NCI-H748 treated with DMSO at 0.1 percent for 48 hours (cell line): ENCODE results near the gene GPN2.
"Not testable (repeated sequence)": the region's sequence is repeated elsewhere in the genome, so short reads cannot be mapped to it uniquely, and the experiment has no call there.

Experiments used
- DNase-seq: peaks from one replicate; lab custom pipeline; 2025; lab: John Stamatoyannopoulos, UW

The GPN2 gene

GRCh38 chr1:26857473-26858060 is 32.5 kb downstream of the GPN2 start:
- no peak for DNase-seq

- DNase-seq: no peak
Measured at GRCh38 chr1:26856604-26857469, 33.2 kb downstream of the GPN2 start.

GRCh38 chr1:26856181-26856580 is 33.9 kb downstream of the GPN2 start:
- DNase-seq: no peak

DNA sequence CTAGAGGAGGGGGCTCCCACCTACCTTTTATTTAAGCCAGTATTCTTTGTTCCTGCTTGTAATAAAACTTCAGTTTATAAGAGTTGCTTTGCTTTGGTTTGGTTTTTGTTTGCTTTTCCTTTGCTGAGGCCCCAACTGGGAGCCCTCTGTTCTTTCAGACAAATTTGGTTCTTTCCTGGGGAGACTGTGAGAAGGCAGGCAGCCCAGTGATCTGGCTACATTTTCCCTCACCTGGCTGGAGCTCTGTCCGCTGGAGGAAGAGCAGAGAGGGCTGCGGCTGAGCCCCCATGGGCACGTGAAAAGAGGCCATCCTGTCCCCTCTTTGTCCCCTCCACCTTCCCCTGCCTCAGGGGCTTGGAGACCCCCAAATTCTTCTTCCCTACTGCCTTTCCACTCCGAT is 34.4 kb downstream of the GPN2 start:
- DNase-seq: no peak

DNA sequence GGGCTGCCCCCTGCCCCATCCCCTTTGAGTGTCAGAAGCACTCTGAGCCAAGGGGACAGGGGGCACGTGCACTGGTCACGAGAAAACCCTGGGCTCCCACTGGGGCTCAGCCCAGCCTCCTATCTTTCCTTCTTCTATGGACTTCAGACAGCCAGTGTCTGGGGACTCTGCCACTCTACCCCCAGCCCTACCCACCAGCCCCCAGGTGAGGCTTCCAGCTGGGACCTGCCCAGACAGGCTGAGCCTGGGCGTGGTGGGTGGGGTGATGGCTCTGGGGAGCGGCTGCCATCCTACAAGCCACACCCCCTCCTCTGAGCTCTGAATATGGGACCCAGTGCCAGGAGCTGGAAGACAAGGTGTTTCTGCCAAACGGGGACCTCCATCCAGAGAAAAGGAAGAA is 35.2 kb downstream of the GPN2 start:
- DNase-seq: no peak

DNA sequence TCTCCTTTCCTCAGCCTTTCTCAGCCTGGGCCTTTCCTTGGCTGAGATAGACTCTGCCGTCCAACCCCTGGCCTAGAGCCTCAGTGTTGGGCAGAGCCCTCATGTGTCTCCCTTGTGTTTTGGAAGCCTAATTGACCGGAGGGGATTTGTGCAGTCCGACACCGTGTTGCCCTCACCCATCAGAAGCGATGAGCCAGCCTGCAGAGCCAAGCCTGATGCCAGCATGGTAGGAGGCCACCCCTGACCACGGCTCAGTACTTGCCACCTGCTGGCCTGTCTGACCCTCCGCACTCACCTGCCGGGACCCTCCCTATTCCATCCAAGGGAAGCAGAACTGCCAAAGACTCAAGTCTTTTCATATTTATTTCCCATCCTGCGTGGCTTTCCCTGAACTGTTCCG is 36.5 kb downstream of the GPN2 start:
- DNase-seq: no peak

- peak; percentile 3 for DNase-seq
Measured at GRCh38 chr1:26853156-26853555, 36.9 kb downstream of the GPN2 start.

DNA sequence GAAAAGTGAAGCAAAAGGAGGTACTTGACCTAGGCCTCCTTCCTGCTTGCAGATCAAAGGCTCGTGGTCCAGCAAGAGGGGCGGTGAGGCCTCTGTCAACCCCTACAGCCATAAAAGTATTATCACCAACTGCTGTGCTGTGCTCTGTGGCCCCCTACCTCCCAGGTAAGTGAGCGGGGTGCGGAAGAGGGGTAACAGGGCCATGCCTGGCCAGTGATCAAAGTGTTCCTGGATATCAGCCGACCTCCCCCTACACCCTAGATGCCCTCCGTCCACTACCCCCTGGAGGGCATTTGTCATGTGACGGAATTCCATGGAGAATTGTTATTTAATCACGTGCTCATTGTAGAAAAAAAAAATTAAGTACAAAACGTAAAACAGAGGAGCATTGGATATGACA is 37.4 kb downstream of the GPN2 start:
- no peak for DNase-seq

GRCh38 chr1:26851106-26851684 is 38.9 kb downstream of the GPN2 start:
- no peak for DNase-seq

GRCh38 chr1:26848941-26849774 is 40.9 kb downstream of the GPN2 start:
- DNase-seq: no peak

GRCh38 chr1:26848499-26848898 is 41.6 kb downstream of the GPN2 start:
- no peak for DNase-seq

- not testable (repeated sequence) for DNase-seq
Measured at GRCh38 chr1:26847826-26848225, 42.3 kb downstream of the GPN2 start.

DNA sequence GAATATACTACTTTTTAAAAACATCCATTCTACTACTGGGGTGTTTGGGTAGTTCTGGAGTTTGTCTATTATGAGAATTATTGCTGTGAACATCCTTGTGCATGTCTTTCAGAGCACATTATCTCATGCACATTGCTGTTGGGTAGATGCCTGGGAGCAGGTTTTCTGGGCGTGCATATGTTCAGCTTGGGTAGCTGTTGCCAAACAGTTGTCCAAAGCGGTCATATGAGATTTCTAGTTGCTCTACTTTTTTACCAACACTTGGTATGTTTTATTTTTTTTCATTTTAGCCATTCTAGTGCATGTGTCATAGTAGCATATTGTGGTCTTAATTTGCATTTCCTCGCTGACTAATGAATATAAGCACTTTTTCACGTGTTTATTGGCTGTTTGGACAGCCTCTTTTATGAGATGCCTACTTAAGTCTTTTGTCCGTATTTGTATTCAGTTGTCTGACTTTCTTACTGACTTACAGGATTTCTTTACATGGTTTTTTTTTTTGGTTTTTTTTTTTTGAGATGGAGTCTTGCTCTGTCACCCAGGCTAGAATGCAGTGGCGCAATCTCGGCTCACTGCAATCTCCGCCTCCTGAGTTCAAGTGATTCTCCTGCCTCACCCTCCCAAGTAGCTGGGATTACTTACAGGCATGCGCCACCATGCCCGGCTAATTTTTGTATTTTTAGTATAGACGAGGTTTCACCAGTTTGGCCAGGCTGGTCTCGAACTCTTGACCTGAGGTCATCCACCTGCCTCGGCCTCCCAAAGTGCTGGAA is 45.5 kb downstream of the GPN2 start:
- DNase-seq: no peak

DNA sequence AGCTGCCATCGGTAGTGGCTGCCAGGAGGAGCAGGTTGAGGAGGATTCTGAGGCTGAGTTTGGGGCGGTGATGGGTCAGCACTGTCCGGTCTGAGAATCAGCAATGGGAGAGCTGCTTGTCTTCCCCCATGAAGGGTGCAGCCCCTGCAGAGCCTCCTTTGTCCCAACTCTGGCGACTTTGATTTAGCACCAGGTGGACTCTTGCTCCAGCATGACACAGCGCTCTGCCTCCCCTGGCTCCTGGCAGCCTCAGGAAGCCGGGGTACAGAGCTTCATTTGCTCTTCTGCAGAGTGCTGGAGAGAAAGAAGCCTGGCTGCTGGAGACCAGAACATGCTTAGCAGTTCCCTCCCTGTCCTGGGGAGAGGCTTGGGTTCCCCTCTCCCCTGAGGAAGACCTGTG is 50.3 kb downstream of the GPN2 start:
- DNase-seq: no peak

- DNase-seq: no peak
Measured at GRCh38 chr1:26839339-26839722, 50.8 kb downstream of the GPN2 start.

DNA sequence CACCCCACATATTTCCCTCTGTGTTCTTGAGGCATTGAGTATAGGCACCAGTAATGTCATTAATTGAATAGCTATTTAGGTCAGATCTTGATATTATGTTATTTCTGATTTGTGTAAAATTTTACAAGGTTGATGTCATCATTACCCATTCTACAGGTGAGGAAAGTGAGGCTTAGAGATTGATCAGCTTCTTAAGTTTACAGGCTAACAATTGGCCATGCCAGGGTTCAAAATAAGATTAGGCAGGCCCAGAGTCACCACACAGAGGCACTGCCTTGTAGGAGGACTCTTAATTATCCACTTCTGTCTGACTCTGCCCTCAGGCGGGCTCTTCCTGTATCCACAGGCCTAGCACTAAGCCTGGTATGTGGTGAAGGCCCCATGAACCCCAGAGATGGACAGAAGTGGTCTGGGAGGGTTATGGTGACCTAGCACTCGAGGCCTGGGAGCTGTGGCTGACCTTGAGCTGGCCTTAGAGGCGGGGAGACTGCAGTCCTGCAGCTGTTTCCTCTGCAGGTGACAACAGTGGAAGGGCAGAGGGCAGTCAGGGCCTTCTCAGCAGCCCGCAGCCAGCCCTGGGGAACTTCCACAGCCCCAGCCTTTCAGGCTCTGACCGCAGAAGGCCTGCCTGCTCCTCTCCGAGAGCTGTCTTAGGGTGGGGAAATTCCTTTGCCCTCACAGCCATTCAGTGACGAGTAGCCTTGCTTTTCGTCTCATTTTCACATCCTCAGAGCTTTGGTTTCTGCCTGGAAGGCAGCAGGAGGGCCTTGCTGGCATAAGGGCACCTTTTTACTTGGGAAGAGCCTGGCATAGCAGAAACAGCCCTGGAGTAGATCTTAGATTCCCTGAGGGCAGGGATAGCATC is 51.4 kb downstream of the GPN2 start:
- no peak for DNase-seq

GRCh38 chr1:26837665-26838064 is 52.4 kb downstream of the GPN2 start:
- not testable (repeated sequence) for DNase-seq

GRCh38 chr1:26833432-26834405 is 56.4 kb downstream of the GPN2 start:
- DNase-seq: no peak

- no peak for DNase-seq
Measured at GRCh38 chr1:26832249-26832960, 57.7 kb downstream of the GPN2 start.
